Tibial nerve (tissue), 4 donors: Measurements from ENCODE around the gene MUC21. TPM values are rescaled to one million over a fixed set of nuclear protein-coding genes. Genes with fewer than 3 reads are reported as not detected.
"Not testable (repeated sequence)": the region's sequence is repeated elsewhere in the genome, so short reads cannot be mapped to it uniquely, and the experiment has no call there.

ENCODE experiments used
- DNase-seq, 2 donors: peaks; one replicate each; pipeline ENCODE4 v3.0.0-alpha.2; 2019; ENCODE audit warnings: low spot score in 2 of 2
- H3K27ac ChIP-seq, 4 donors: fragments of 200-600 bp; sonication (generic) in 3 of 4; one replicate each; pipeline ENCODE4 v1.5.1; 2017 to 2019; ENCODE audit warnings: mild to moderate bottlenecking in 1 of 4
- H3K27me3 ChIP-seq, 2 donors: fragments of 200-600 bp; sonication (generic) in 1 of 2; one replicate each; pipeline versions ENCODE4 v1.5.1 to v1.6.0; 2017 to 2019
- H3K36me3 ChIP-seq, 3 donors: fragments of 200-600 bp; sonication (generic); one replicate each; pipeline ENCODE4 v1.5.1; 2018 to 2019
- H3K4me1 ChIP-seq, 4 donors: fragments of 200-600 bp; sonication (generic) in 3 of 4; one replicate each; pipeline ENCODE4 v1.5.1; 2017 to 2019
- H3K4me3 ChIP-seq, 4 donors: fragments of 200-600 bp; sonication (generic) in 3 of 4; one replicate each; pipeline ENCODE4 v1.5.1; 2017 to 2019; ENCODE audit warnings: mild to moderate bottlenecking in 1 of 4, moderate library complexity in 1 of 4
- H3K9me3 ChIP-seq, 4 donors: fragments of 200-600 bp; sonication (generic) in 3 of 4; one replicate each; pipeline ENCODE4 v1.5.1; 2017 to 2019
- EP300 ChIP-seq, 2 donors: sonication (generic); formaldehyde crosslinking; IDR thresholded peaks; one replicate each; pipeline ENCODE4 v1.6.1; 2017; ENCODE audit warnings: antibody characterized with exemption in 2 of 2, mild to moderate bottlenecking in 1 of 2
- POLR2A ChIP-seq, 2 donors: fragments of 450-650 bp; IDR thresholded peaks; one replicate each; pipeline ENCODE4 v1.6.1; 2017; ENCODE audit warnings: antibody characterized with exemption in 2 of 2, mild to moderate bottlenecking in 2 of 2, moderate library complexity in 2 of 2
- WGBS, 2 donors: methylation state at CpG; one replicate each; pipeline ENCODE4 v1.1.5; 2018; 5-methylcytosine and 5-hydroxymethylcytosine counted together
- total RNA-seq, 4 donors: library from RNA; depleted of rRNA; stranded (reverse); fragments of >200 nt; gene quantifications; one replicate each; pipeline ENCODE4 v1.1.0, GENCODE V29; 2016
- TF ChIP-seq, protein P1 (sequence below), 5 experiments: fragments of 200-600 bp in 3 of 5; fragments of 450-650 bp in 2 of 5; sonication (generic) in 3 of 5; IDR thresholded peaks; one replicate each; pipeline ENCODE4 v1.5.1; 2016 to 2019; ENCODE audit warnings: antibody characterized with exemption in 5 of 5, mild to moderate bottlenecking in 3 of 5, moderate library complexity in 2 of 5

Gene MUC21
- total RNA-seq, 4 donors from 2014 or later: not detected

GRCh38 chr6:31020057-31020456 lies 36.5 kb downstream of the MUC21 start:
- DNase-seq: no peak
- Histone ChIP-seq H3K9me3 (peaks cover 0 to 7% (median 0%) of the 10 kb centered on the region in 4 donors), H3K4me3 (no peak overlapping the region), H3K4me1 (no peaks in the 10 kb centered on the region), H3K27ac (no peak overlapping the region), H3K36me3 (no peaks in the 10 kb centered on the region), H3K27me3 (no peaks in the 10 kb centered on the region)
- WGBS, 2 donors: 52 to 57% methylated on average over 2 of the region's 2 CpGs
- no peak for TF ChIP-seq EP300 (IDR thresholded peaks at IDR 0.05)
- TF ChIP-seq POLR2A (IDR thresholded peaks at IDR 0.05): no peak
- TF ChIP-seq, protein P1, sequence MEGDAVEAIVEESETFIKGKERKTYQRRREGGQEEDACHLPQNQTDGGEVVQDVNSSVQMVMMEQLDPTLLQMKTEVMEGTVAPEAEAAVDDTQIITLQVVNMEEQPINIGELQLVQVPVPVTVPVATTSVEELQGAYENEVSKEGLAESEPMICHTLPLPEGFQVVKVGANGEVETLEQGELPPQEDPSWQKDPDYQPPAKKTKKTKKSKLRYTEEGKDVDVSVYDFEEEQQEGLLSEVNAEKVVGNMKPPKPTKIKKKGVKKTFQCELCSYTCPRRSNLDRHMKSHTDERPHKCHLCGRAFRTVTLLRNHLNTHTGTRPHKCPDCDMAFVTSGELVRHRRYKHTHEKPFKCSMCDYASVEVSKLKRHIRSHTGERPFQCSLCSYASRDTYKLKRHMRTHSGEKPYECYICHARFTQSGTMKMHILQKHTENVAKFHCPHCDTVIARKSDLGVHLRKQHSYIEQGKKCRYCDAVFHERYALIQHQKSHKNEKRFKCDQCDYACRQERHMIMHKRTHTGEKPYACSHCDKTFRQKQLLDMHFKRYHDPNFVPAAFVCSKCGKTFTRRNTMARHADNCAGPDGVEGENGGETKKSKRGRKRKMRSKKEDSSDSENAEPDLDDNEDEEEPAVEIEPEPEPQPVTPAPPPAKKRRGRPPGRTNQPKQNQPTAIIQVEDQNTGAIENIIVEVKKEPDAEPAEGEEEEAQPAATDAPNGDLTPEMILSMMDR (IDR thresholded peaks at IDR 0.05): no peak

DNA sequence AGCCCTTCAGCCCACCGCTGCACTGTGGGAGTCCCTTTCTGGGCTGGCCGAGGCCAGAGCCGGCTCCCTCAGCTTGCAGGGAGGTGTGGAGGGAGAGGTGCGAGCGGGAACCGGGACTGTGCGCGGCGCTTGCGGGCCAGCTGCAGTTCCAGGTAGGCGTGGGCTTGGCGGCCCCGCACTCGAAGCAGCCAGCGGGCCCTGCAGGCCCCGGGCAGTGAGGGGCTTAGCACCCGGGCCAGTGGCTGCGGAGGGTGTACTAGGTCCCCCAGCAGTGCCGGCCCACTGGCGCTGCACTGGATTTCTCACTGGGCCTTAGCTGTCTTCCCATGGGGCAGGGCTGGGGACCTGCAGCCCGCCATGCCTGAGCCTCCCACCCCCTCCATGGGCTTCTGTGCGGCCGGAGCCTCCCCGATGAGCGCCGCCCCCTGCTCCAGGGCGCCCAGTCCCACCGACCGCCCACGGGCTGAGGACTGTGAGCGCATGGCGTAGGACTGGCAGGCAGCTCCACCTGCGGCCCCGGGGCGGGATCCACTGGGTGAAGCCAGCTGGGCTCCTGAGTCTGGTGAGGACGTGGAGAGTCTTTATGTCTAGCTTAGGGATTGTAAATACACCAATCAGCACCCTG lies 37.2 kb downstream of the MUC21 start:
- not testable (repeated sequence) for H3K9me3 ChIP-seq, H3K27ac ChIP-seq, H3K36me3 ChIP-seq, H3K4me1 ChIP-seq, H3K27me3 ChIP-seq, H3K4me3 ChIP-seq, DNase-seq
- 85 to 96% methylated on average over 6 to 9 of the region's 36 CpGs for WGBS, 2 donors

DNA sequence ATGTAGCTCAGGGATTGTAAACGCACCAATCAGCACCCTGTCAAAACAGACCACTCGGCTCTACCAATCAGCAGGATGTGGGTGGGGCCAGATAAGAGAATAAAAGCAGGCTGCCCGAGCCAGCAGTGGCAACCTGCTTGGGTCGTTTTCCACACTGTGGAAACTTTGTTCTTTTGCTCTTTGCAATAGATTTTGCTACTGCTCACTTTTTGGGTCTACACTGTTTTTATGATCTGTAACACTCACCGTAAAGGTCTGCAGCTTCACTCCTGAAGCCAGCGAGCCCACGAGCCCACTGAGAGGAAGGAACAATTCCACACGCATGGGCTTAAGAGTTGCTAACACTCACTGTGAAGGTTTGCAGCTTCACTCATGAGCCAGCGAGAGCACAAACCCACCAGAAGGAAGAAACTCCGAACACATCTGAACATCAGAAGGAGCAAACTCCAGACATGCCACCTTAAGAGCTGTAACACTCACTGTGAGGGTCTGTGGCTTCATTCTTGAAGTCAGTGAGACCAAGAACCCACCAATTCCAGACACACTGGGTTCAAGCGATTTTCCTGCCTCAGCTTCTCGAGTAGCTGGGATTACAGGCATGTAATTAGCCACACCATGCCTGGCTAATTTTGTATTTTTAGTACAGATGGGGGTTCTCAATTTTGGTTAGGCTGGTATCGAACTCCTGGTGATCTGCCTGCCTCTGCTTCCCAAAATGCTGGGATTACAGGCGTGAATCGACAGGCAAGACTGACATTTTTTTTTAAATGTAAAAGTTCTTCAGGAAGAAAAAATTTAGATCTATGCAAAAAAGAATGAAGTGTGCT lies 38.4 kb downstream of the MUC21 start:
- not testable (repeated sequence) for H3K27ac ChIP-seq, DNase-seq
- 77% methylated on average over 15 of the region's 15 CpGs for WGBS, 2 donors

GRCh38 chr6:31025595-31025994 lies 42.1 kb downstream of the MUC21 start:
- no peak for DNase-seq
- H3K27ac ChIP-seq: no peak overlapping the region
- WGBS, 2 donors: 85 to 87% methylated on average over 4 of the region's 4 CpGs
- H3K9me3 ChIP-seq: no peaks in the 10 kb centered on the region
- H3K4me3 ChIP-seq: no peak overlapping the region
- no peaks in the 10 kb centered on the region for H3K27me3 ChIP-seq
- no peaks in the 10 kb centered on the region for H3K36me3 ChIP-seq
- no peaks in the 10 kb centered on the region for H3K4me1 ChIP-seq
- TF ChIP-seq EP300 (IDR thresholded peaks at IDR 0.05): no peak
- TF ChIP-seq, protein P1 (IDR thresholded peaks at IDR 0.05): no peak
- no peak for TF ChIP-seq POLR2A (IDR thresholded peaks at IDR 0.05)

More for the DNA sequence above, 38.4 kb downstream of the MUC21 start:
- not testable (repeated sequence) for H3K4me3 ChIP-seq, H3K9me3 ChIP-seq, H3K36me3 ChIP-seq, H3K4me1 ChIP-seq, H3K27me3 ChIP-seq

DNA sequence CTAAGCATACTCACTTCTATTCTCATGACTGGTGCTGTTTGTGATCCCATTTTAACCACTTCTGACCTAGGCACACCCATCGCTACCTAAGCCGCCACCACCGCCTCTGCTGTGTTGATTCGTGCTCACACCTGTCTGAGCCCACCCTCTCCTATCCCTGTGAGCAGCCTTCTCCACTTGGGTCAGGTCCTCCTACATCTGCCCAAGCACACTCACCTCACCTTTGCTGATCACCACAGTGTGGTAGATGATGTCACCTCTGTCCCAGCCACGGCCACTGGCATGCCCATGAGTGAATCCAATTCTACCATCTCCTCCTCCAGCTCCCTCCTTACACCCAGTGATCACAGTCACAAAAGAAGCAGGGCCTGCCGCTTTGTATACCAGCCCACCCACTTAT lies 47.6 kb downstream of the MUC21 start:
- H3K27ac ChIP-seq: no peak overlapping the region
- H3K36me3 ChIP-seq: no peaks in the 10 kb centered on the region
- H3K27me3 ChIP-seq: no peaks in the 10 kb centered on the region
- DNase-seq: no peak
- 84 to 91% methylated on average over 6 of the region's 6 CpGs for WGBS, 2 donors
- no peaks in the 10 kb centered on the region for H3K9me3 ChIP-seq
- TF ChIP-seq EP300 (IDR thresholded peaks at IDR 0.05) (no peak), POLR2A (IDR thresholded peaks at IDR 0.05) (no peak)
- TF ChIP-seq, protein P1 (IDR thresholded peaks at IDR 0.05): no peak
- H3K4me3 ChIP-seq: no peak overlapping the region
- peaks cover 0 to 5% (median 0%) of the 10 kb centered on the region in 4 donors for H3K4me1 ChIP-seq

- H3K27ac ChIP-seq: no peak overlapping the region
These were observed 49.6 kb downstream of the MUC21 start for GRCh38 chr6:31033075-31033474.

More at GRCh38 chr6:31033075-31033474, 49.6 kb downstream of the MUC21 start:
- Histone ChIP-seq H3K9me3 (no peaks in the 10 kb centered on the region), H3K27me3 (no peaks in the 10 kb centered on the region), H3K4me1 (peaks cover 0 to 5% (median 0%) of the 10 kb centered on the region in 4 donors), H3K4me3 (no peak overlapping the region), H3K36me3 (no peaks in the 10 kb centered on the region)
- TF ChIP-seq, protein P1 (IDR thresholded peaks at IDR 0.05): no peak
- TF ChIP-seq EP300 (IDR thresholded peaks at IDR 0.05) (no peak), POLR2A (IDR thresholded peaks at IDR 0.05) (no peak)
- 89 to 93% methylated on average over 4 of the region's 4 CpGs for WGBS, 2 donors
- DNase-seq: no peak
